Prostate gland (tissue), 2 donors: ENCODE measurements around the gene THSD4.

ENCODE experiments used
- CTCF ChIP-seq, 4 experiments: fragments of 200-600 bp in 2 of 4; fragments of 450-650 bp in 2 of 4; sonication (generic) in 2 of 4; IDR thresholded peaks; 1 replicate in 3 of 4; 2 replicates in 1 of 4; pipeline ENCODE4 v1.5.1; 2016 to 2019; ENCODE audit warnings: antibody characterized with exemption in 4 of 4, mild to moderate bottlenecking in 2 of 4, moderate library complexity in 2 of 4
- POLR2A ChIP-seq: fragments of 450-650 bp; IDR thresholded peaks from one replicate; pipeline ENCODE4 v1.6.1; 2016; ENCODE audit warnings: antibody characterized with exemption, mild to moderate bottlenecking
- POLR2AphosphoS5 ChIP-seq: sonication (generic); formaldehyde crosslinking; IDR thresholded peaks from one replicate; pipeline ENCODE4 v1.6.1; 2017; ENCODE audit warnings: antibody characterized with exemption

GRCh38 chr15:71451130-71451529 is 335.9 kb downstream of the THSD4 start:
- TF ChIP-seq POLR2AphosphoS5, result no peak
- no peak for TF ChIP-seq CTCF (IDR thresholded peaks at IDR 0.05)
- no peak for TF ChIP-seq POLR2A
